GM19438 (cell line): ENCODE results near the gene NUDT2.
"Not testable (repeated sequence)": the region's sequence is repeated elsewhere in the genome, so short reads cannot be mapped to it uniquely, and the experiment has no call there.

Experiments used
- ATAC-seq: cut with Tn5 transposase; IDR thresholded peaks from one replicate; pipeline ENCODE4 v1.9.1; 2021; ENCODE audit warnings: low read depth; ENCODE audit not compliant: unreplicated experiment

NUDT2 gene

GRCh38 chr9:34334337-34334824, 5.0 kb downstream of the NUDT2 start:
- ATAC-seq: no peak

GRCh38 chr9:34334916-34335315, 5.5 kb downstream of the NUDT2 start:
- ATAC-seq: no peak

- ATAC-seq: no peak
Observed at GRCh38 chr9:34335376-34335775, 6.0 kb downstream of the NUDT2 start.

- no peak for ATAC-seq
Observed at GRCh38 chr9:34337403-34337802, 8.0 kb downstream of the NUDT2 start.

- not testable (repeated sequence) for ATAC-seq
Observed at GRCh38 chr9:34338079-34338478, 8.7 kb downstream of the NUDT2 start.

- ATAC-seq: no peak
Observed at GRCh38 chr9:34338665-34339385, 9.5 kb downstream of the NUDT2 start.

GRCh38 chr9:34341659-34342295, 12.4 kb downstream of the NUDT2 start:
- ATAC-seq: no peak

GRCh38 chr9:34343090-34343489, 13.7 kb downstream of the NUDT2 start:
- ATAC-seq: no peak

GRCh38 chr9:34343605-34344004, 14.2 kb downstream of the NUDT2 start:
- ATAC-seq: no peak

- no peak for ATAC-seq
Observed at GRCh38 chr9:34346873-34347799, 17.8 kb downstream of the NUDT2 start.

- no peak for ATAC-seq
Observed at GRCh38 chr9:34347800-34348158, 18.4 kb downstream of the NUDT2 start.

- no peak for ATAC-seq
Observed at GRCh38 chr9:34349324-34349723, 20.0 kb downstream of the NUDT2 start.

- ATAC-seq: not testable (repeated sequence)
Observed at GRCh38 chr9:34352122-34352652, 22.8 kb downstream of the NUDT2 start.

GRCh38 chr9:34352957-34353356, 23.6 kb downstream of the NUDT2 start:
- not testable (repeated sequence) for ATAC-seq

- ATAC-seq: no peak
Observed at GRCh38 chr9:34362614-34363214, 33.3 kb downstream of the NUDT2 start.

GRCh38 chr9:34363619-34364351, 34.4 kb downstream of the NUDT2 start:
- no peak for ATAC-seq

- no peak for ATAC-seq
Observed at GRCh38 chr9:34365282-34365681, 35.9 kb downstream of the NUDT2 start.

- ATAC-seq: no peak
Observed at GRCh38 chr9:34366365-34366764, 37.0 kb downstream of the NUDT2 start.

GRCh38 chr9:34367751-34368410, 38.5 kb downstream of the NUDT2 start:
- ATAC-seq: not testable (repeated sequence)
